Measurements from ENCODE around the gene DIP2C.

DNA sequence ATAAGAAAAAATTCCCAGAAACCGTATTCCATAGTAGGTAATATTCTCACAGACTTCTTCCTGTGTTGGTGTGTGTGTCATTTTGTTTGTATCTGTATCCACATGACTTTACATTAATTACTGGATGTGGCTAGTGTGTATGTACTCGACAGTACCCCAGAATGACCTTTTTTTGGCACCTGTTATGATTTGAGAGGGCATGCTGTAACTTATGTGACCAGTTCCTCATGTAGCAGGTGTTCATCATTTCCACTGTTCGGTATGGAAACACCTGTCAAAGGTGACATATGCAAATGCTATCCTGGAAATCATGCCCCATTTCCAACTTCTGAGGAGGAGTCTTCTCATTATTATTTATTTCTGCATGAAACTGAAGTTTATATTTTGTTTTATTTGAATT lies 464.9 kb downstream of the DIP2C start:
- TF ChIP-seq, protein P1, sequence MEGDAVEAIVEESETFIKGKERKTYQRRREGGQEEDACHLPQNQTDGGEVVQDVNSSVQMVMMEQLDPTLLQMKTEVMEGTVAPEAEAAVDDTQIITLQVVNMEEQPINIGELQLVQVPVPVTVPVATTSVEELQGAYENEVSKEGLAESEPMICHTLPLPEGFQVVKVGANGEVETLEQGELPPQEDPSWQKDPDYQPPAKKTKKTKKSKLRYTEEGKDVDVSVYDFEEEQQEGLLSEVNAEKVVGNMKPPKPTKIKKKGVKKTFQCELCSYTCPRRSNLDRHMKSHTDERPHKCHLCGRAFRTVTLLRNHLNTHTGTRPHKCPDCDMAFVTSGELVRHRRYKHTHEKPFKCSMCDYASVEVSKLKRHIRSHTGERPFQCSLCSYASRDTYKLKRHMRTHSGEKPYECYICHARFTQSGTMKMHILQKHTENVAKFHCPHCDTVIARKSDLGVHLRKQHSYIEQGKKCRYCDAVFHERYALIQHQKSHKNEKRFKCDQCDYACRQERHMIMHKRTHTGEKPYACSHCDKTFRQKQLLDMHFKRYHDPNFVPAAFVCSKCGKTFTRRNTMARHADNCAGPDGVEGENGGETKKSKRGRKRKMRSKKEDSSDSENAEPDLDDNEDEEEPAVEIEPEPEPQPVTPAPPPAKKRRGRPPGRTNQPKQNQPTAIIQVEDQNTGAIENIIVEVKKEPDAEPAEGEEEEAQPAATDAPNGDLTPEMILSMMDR (conservative IDR thresholded peaks at IDR 0.05; ENCODE audit: low read length) = no peak
- no peak for TF ChIP-seq EZH2phosphoT487 (IDR thresholded peaks at IDR 0.05; ENCODE audit: borderline replicate concordance)

All from Loucy (cell line).